Caco-2 (cell line): ENCODE measurements around the gene FAM174A. TPM values are rescaled to one million over a fixed set of nuclear protein-coding genes. Genes with fewer than 3 reads are reported as not detected.

ENCODE experiments used
- BruUV-seq: library from RNA; stranded (reverse); fragments of 400-500 nt; replicated peaks from 2 replicates; lab custom pipeline; 2021; lab: Mats Ljungman, UMichigan
- CTCF ChIA-PET: fragments of 300-600 bp; sonication (Branson Sonifier 250); formaldehyde crosslinking; loops from one replicate; lab custom pipeline; 2022; ENCODE audit warnings: antibody characterized with exemption; lab: Charles Lee
- POLR2A ChIA-PET: fragments of 300-600 bp; sonication (Branson Sonifier 250); formaldehyde crosslinking; loops from one replicate; lab custom pipeline; 2022; ENCODE audit warnings: antibody characterized with exemption; lab: Charles Lee
- DNase-seq, 2 experiments: peaks; one replicate each; pipeline versions ENCODE4 v3.0.0 to v3.0.0-alpha.2; 2020 to 2022
- H3K27me3 ChIP-seq: replicated peaks from 2 replicates; pipeline ENCODE4 v1.6.0; 2011; ENCODE audit warnings: low read length; ENCODE audit not compliant: control insufficient read depth, insufficient read depth
- H3K36me3 ChIP-seq: 2 replicates; pipeline ENCODE4 v1.5.1; 2011; ENCODE audit warnings: low read length; ENCODE audit not compliant: control insufficient read depth, insufficient read depth
- H3K4me1 ChIP-seq: fragments of 250-450 bp; sonication (Bioruptor Pico); 2 replicates; pipeline ENCODE4 v1.5.1; 2020; ENCODE audit warnings: mild to moderate bottlenecking
- H3K4me3 ChIP-seq: 2 replicates; pipeline ENCODE4 v1.5.1; 2011; ENCODE audit warnings: low read depth, mild to moderate bottlenecking, control low read depth, low read length
- H3K9me3 ChIP-seq: fragments of 250-450 bp; sonication (Bioruptor Pico); 2 replicates; pipeline ENCODE4 v1.5.1; 2020; ENCODE audit warnings: mild to moderate bottlenecking, moderate library complexity
- H3K27ac Mint-ChIP-seq: one replicate; pipeline ENCODE4 v1.8.0; 2022; ENCODE audit warnings: mixed read lengths; ENCODE audit not compliant: unreplicated experiment
- H3K27me3 Mint-ChIP-seq: one replicate; pipeline ENCODE4 v1.8.0; 2022; ENCODE audit warnings: mixed read lengths; ENCODE audit not compliant: insufficient read depth, unreplicated experiment
- H3K36me3 Mint-ChIP-seq: one replicate; pipeline ENCODE4 v1.8.0; 2022; ENCODE audit warnings: mild to moderate bottlenecking, mixed read lengths; ENCODE audit not compliant: insufficient read depth, unreplicated experiment
- H3K4me1 Mint-ChIP-seq: one replicate; pipeline ENCODE4 v1.8.0; 2022; ENCODE audit warnings: low read depth, mixed read lengths; ENCODE audit not compliant: unreplicated experiment
- H3K4me3 Mint-ChIP-seq: one replicate; pipeline ENCODE4 v1.8.0; 2022; ENCODE audit warnings: mild to moderate bottlenecking, moderate library complexity, mixed read lengths; ENCODE audit not compliant: unreplicated experiment
- H3K9me3 Mint-ChIP-seq: one replicate; pipeline ENCODE4 v1.8.0; 2022; ENCODE audit warnings: mixed read lengths; ENCODE audit not compliant: unreplicated experiment
- intact Hi-C: fragments of 100-400 bp; cut with micrococcal nuclease; formaldehyde crosslinking; loops from one replicate; pipeline ENCODE4 v1.10.0; 2022; ENCODE audit not compliant: unreplicated experiment
- total RNA-seq: library from RNA; stranded (reverse); gene quantifications from 2 replicates; pipeline ENCODE4 v1.2.3, GENCODE V29; 2022
- TF ChIP-seq, protein P1 (sequence below), 2 experiments: fragments of 200-600 bp in 1 of 2; IDR thresholded peaks; 1 replicate in 1 of 2; 2 replicates in 1 of 2; pipeline versions ENCODE4 v1.5.1 to v1.8.0; 2011 to 2022; ENCODE audit warnings: antibody characterized with exemption in 1 of 2, control low read depth in 1 of 2, inconsistent platforms in 1 of 2, low read depth in 1 of 2, low read length in 1 of 2, mild to moderate bottlenecking in 1 of 2, moderate library complexity in 1 of 2; ENCODE audit not compliant: insufficient read depth in 1 of 2, severe bottlenecking in 1 of 2, unreplicated experiment in 1 of 2

FAM174A gene
- total RNA-seq, 1 experiment from 2014 or later = 4.3 TPM

GRCh38 chr5:100595152-100595811 lies 60.1 kb downstream of the FAM174A start:
- DNase-seq = no peak
- peaks cover 4% of the 10 kb centered on the region for H3K27me3 Mint-ChIP-seq
- no TSS peak for BruUV-seq
- Histone ChIP-seq H3K36me3 (no peaks in the 10 kb centered on the region), H3K9me3 (no peaks in the 10 kb centered on the region), H3K27me3 (no peaks in the 10 kb centered on the region), H3K4me1 (no peaks in the 10 kb centered on the region), H3K4me3 (no peak overlapping the region)
- TF ChIP-seq, protein P1, sequence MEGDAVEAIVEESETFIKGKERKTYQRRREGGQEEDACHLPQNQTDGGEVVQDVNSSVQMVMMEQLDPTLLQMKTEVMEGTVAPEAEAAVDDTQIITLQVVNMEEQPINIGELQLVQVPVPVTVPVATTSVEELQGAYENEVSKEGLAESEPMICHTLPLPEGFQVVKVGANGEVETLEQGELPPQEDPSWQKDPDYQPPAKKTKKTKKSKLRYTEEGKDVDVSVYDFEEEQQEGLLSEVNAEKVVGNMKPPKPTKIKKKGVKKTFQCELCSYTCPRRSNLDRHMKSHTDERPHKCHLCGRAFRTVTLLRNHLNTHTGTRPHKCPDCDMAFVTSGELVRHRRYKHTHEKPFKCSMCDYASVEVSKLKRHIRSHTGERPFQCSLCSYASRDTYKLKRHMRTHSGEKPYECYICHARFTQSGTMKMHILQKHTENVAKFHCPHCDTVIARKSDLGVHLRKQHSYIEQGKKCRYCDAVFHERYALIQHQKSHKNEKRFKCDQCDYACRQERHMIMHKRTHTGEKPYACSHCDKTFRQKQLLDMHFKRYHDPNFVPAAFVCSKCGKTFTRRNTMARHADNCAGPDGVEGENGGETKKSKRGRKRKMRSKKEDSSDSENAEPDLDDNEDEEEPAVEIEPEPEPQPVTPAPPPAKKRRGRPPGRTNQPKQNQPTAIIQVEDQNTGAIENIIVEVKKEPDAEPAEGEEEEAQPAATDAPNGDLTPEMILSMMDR (IDR thresholded peaks at IDR 0.05; ENCODE audit: insufficient read depth in 1 of 2, low read depth in 1 of 2, low read length in 1 of 2, severe bottlenecking in 1 of 2, unreplicated experiment in 1 of 2) = no peak
- ChIA-PET POLR2A (no interaction called here), CTCF (no interaction called here)
- H3K36me3 Mint-ChIP-seq = no peaks in the 10 kb centered on the region
- no peaks in the 10 kb centered on the region for H3K9me3 Mint-ChIP-seq
- H3K4me1 Mint-ChIP-seq = no peaks in the 10 kb centered on the region
- intact Hi-C loops = no loop called here
- no peak overlapping the region for H3K27ac Mint-ChIP-seq
- no peak overlapping the region for H3K4me3 Mint-ChIP-seq

GRCh38 chr5:100595812-100596173 lies 60.6 kb downstream of the FAM174A start:
- Mint-ChIP-seq H3K4me1 (no peaks in the 10 kb centered on the region), H3K36me3 (no peaks in the 10 kb centered on the region), H3K9me3 (no peaks in the 10 kb centered on the region), H3K27me3 (peaks cover 8% of the 10 kb centered on the region), H3K27ac (no peak overlapping the region), H3K4me3 (no peak overlapping the region)
- H3K4me3 ChIP-seq = no peak overlapping the region
- no peaks in the 10 kb centered on the region for H3K36me3 ChIP-seq
- intact Hi-C loops = no loop called here
- TF ChIP-seq, protein P1 (IDR thresholded peaks at IDR 0.05; ENCODE audit: insufficient read depth in 1 of 2, low read depth in 1 of 2, low read length in 1 of 2, severe bottlenecking in 1 of 2, unreplicated experiment in 1 of 2) = no peak
- CTCF ChIA-PET = no interaction called here
- H3K4me1 ChIP-seq = no peaks in the 10 kb centered on the region
- BruUV-seq = no TSS peak
- H3K9me3 ChIP-seq = no peaks in the 10 kb centered on the region
- POLR2A ChIA-PET = no interaction called here
- no peak for DNase-seq
- no peaks in the 10 kb centered on the region for H3K27me3 ChIP-seq

- no peaks in the 10 kb centered on the region for H3K9me3 ChIP-seq
- no peaks in the 10 kb centered on the region for H3K4me1 ChIP-seq
- no peak overlapping the region for H3K27ac Mint-ChIP-seq
- H3K36me3 ChIP-seq = no peaks in the 10 kb centered on the region
- ChIA-PET POLR2A (no interaction called here), CTCF (no interaction called here)
- TF ChIP-seq, protein P1 (IDR thresholded peaks at IDR 0.05; ENCODE audit: insufficient read depth in 1 of 2, low read depth in 1 of 2, low read length in 1 of 2, severe bottlenecking in 1 of 2, unreplicated experiment in 1 of 2) = no peak
- H3K27me3 ChIP-seq = no peaks in the 10 kb centered on the region
- no peaks in the 10 kb centered on the region for H3K4me1 Mint-ChIP-seq
- no peak for DNase-seq
- H3K4me3 ChIP-seq = no peak overlapping the region
- peaks cover 8% of the 10 kb centered on the region for H3K27me3 Mint-ChIP-seq
- H3K4me3 Mint-ChIP-seq = no peak overlapping the region
- intact Hi-C loops = no loop called here
- H3K9me3 Mint-ChIP-seq = no peaks in the 10 kb centered on the region
- H3K36me3 Mint-ChIP-seq = no peaks in the 10 kb centered on the region
- no TSS peak for BruUV-seq
Measured at GRCh38 chr5:100598446-100598845, 63.3 kb downstream of the FAM174A start.
